ENCODE measurements around the gene ADAMTS16. TPM values are rescaled to one million over a fixed set of nuclear protein-coding genes. Genes with fewer than 3 reads are reported as not detected.

ADAMTS16 gene
- total RNA-seq, 2 experiments from 2014 or later: not detected

DNA sequence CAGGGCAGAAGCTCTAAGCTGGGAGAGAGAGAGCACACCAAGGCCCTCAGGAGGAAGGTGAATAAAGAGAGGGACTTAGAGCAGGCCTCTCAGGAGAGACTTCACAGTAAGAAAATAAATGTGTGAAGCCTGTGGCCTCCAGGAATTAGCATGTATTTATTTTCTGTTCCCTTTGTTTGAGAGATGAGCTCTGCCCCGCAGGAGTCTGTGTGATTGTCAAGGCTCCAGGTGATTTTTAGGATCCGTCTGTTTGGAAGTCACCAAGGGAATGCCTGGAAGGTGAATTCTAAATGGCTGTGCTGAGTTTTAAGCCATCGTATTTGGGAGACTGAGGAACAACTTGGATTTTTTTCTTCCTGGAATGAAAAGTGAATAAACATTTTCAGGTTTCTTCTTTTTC, 174.0 kb downstream of the ADAMTS16 start:
- DNase-seq: no peak
- Mint-ChIP-seq H3K9me3 (no peaks in the 10 kb centered on the region), H3K27ac (no peak overlapping the region), H3K36me3 (ENCODE audit: low read depth) (no peaks in the 10 kb centered on the region), H3K4me3 (no peak overlapping the region), H3K27me3 (no peaks in the 10 kb centered on the region), H3K4me1 (no peaks in the 10 kb centered on the region)
- POLR2A ChIA-PET: no interaction called here
- CTCF ChIA-PET: no interaction called here

DNA sequence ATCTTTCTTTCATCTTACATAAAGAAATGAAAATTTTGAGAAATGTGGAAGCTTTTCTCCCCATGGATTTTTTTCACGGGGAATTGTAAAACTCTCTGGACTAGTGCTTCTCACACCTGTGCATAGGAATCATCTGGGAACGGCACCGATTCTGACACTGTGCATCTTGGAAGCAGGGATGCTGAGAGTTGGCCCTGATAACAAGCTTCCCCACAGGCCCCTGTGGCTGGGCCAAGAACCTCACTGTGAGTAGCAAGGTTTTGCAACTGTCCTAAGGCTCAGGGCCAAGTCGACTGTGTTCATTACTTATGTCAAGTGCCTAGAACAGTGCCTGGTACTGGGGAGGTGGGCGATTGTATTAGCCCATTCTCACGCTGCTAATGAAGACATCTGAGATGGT, 174.5 kb downstream of the ADAMTS16 start:
- Mint-ChIP-seq H3K4me1 (no peaks in the 10 kb centered on the region), H3K4me3 (no peak overlapping the region), H3K9me3 (no peaks in the 10 kb centered on the region), H3K36me3 (ENCODE audit: low read depth) (no peaks in the 10 kb centered on the region), H3K27me3 (no peaks in the 10 kb centered on the region), H3K27ac (no peak overlapping the region)
- ChIA-PET POLR2A (no interaction called here), CTCF (no interaction called here)
- no peak for DNase-seq

DNA sequence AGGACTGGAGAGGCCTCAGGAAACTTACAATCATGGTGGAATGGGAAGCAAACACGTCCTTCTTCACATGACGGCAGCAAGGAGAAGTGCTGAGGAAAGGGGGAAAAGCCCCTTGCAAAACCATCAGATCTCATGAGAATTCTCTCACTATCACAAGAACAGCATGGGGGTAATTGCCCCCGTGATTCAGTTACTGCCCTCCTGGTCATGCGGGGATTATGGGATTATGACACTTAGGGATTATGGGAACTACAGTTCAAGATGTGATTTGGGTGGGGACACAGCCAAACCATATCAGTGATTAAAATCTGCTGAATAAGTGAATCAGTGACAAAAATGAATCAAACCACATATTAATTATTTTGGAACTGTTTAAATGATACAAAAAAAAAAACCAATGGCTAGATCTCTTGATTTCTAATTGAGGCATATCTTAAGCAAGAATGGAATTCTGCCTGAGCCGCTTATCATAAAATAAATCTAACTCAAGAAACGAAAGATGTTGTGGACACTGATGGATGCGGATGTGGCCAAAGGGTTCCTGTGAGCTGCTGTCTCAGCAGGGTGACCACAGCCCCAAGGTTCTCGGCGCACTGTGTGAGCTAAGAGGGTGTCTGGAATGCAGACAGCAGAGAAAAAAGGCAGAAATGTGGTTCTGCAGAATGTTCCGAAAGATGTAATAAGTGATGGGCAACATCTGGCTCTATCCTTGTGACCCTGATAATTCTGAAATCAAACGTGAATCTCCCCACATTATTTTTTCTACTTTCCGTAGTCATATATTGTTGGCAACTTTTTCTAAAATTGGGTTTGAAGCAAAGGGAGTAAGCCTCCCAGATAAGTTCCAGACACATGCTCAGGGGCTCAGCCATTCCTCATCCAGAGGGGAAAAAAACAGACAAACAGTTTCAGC, 175.2 kb downstream of the ADAMTS16 start:
- ChIA-PET CTCF (no interaction called here), POLR2A (no interaction called here)
- H3K36me3 Mint-ChIP-seq (ENCODE audit: low read depth): no peaks in the 10 kb centered on the region
- no peaks in the 10 kb centered on the region for H3K27me3 Mint-ChIP-seq
- no peak for DNase-seq
- H3K27ac Mint-ChIP-seq: no peak overlapping the region
- no peak overlapping the region for H3K4me3 Mint-ChIP-seq
- H3K4me1 Mint-ChIP-seq: no peaks in the 10 kb centered on the region
- no peaks in the 10 kb centered on the region for H3K9me3 Mint-ChIP-seq

DNA sequence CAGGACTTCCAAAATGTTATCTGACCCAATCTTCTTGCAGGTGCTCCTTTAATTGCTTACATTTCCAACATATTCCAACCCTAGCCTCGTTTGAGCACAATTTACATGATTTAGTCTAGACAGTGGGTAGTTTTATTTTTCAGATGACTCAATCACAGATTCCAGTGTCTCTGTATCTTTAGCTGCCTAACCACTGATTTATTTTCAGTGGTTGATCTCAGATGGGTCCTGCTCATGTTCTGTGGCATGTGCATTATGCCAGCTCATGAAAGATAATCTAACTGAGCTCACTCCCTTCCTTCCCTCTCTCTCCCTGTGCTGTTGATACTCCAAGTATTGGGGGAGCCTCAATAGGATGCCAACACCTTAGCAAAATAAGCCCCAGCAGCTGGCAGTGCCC, 176.2 kb downstream of the ADAMTS16 start:
- DNase-seq: no peak
- POLR2A ChIA-PET: no interaction called here
- Mint-ChIP-seq H3K27ac (no peak overlapping the region), H3K4me1 (no peaks in the 10 kb centered on the region), H3K4me3 (no peak overlapping the region), H3K27me3 (no peaks in the 10 kb centered on the region), H3K36me3 (ENCODE audit: low read depth) (no peaks in the 10 kb centered on the region), H3K9me3 (no peaks in the 10 kb centered on the region)
- CTCF ChIA-PET: no interaction called here

DNA sequence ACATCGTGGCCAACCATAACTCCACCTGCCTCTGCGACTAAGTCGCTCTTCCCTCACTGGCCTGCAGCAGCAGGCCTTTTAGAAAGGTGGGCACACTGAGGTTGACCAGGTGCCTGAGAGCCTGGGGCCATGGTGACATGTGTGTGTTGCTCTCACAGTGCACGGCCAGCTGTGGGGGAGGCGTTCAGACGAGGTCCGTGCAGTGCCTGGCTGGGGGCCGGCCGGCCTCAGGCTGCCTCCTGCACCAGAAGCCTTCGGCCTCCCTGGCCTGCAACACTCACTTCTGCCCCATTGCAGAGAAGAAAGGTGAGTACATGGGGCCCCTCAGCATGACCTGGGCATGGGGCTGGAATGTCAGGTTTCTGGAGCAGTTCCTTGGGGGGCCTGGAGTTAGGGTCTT, 177.8 kb downstream of the ADAMTS16 start:
- POLR2A ChIA-PET: no interaction called here
- no peak overlapping the region for H3K4me3 Mint-ChIP-seq
- H3K4me1 Mint-ChIP-seq: no peaks in the 10 kb centered on the region
- CTCF ChIA-PET: no interaction called here
- no peak overlapping the region for H3K27ac Mint-ChIP-seq
- no peak for DNase-seq
- H3K36me3 Mint-ChIP-seq (ENCODE audit: low read depth): no peaks in the 10 kb centered on the region
- H3K9me3 Mint-ChIP-seq: peaks cover 3% of the 10 kb centered on the region
- H3K27me3 Mint-ChIP-seq: no peaks in the 10 kb centered on the region

DNA sequence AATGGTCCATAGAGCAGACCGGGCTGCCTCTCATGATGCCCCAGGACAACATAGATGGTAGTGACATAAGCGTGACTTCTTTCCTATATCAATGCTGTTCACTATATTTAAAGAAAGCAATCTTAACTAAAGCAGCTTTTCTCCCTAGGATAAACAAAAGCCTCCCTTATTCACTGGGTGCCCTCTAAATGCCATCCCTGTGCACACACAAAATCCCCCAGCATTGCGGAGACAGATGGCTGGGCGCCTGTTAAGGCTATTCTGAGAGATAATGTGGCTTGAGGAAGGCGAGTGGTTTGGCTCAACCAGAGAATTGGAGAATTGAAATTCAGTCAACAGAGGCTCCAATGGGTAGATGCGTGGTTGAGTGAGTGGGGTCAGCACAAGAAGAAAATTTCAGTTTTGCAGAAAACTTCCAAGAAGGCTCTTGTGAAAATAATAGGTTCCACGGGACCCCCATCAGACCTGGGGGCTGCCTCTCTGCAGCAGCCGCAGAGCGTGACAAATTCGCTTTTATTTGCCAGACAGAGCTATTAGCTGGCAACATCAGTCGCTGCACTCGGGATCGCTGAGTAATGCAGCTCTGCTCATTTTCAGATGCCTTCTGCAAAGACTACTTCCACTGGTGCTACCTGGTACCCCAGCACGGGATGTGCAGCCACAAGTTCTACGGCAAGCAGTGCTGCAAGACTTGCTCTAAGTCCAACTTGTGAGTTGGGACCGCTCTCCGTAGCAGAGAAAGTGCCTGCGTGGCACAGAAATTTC, 178.5 kb downstream of the ADAMTS16 start:
- Mint-ChIP-seq H3K36me3 (ENCODE audit: low read depth) (no peaks in the 10 kb centered on the region), H3K27me3 (no peaks in the 10 kb centered on the region), H3K4me3 (no peak overlapping the region), H3K27ac (no peak overlapping the region), H3K4me1 (no peaks in the 10 kb centered on the region), H3K9me3 (peaks cover 3% of the 10 kb centered on the region)
- ChIA-PET POLR2A (no interaction called here), CTCF (no interaction called here)
- no peak for DNase-seq

DNA sequence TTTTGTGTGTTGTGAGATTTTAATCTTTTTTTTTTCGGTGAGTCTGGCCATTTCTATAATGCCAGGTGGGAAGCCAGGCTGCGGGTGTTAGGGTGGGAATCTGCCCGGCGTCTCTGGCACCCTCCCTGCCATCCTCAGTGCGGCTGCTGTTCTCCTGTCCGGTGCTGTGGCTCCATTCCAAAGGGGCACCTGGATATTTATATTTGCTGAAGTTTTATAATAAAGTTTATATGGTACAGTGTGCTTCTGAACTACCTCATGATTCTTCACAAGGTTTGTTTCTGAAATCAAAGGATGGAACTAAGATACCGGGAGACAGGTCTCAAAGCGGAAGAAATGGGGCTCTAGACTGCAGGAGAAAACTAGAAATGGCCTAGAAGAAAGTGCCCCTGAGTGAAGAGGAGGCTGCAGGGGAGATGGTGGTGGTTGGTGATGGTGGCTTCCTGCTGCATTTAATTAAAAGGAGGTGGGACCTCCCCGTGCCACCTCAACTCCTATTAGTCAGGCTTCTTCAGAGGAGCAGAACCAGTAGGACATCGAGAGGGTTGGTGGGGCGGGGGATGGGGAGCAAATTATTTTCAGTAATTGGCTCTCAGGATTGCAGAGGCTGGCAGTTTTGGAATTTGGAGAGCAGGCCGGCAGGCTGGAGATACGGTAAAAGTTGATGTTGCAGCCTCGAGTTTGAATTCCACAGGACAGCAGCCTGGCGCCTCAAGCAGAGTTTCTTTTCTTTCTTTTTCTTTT, 180.1 kb downstream of the ADAMTS16 start:
- H3K9me3 Mint-ChIP-seq: peaks cover 5% of the 10 kb centered on the region
- CTCF ChIA-PET: no interaction called here
- H3K27me3 Mint-ChIP-seq: no peaks in the 10 kb centered on the region
- no peaks in the 10 kb centered on the region for H3K4me1 Mint-ChIP-seq
- no peak overlapping the region for H3K27ac Mint-ChIP-seq
- DNase-seq: no peak
- no peaks in the 10 kb centered on the region for H3K36me3 Mint-ChIP-seq (ENCODE audit: low read depth)
- POLR2A ChIA-PET: no interaction called here
- no peak overlapping the region for H3K4me3 Mint-ChIP-seq

DNA sequence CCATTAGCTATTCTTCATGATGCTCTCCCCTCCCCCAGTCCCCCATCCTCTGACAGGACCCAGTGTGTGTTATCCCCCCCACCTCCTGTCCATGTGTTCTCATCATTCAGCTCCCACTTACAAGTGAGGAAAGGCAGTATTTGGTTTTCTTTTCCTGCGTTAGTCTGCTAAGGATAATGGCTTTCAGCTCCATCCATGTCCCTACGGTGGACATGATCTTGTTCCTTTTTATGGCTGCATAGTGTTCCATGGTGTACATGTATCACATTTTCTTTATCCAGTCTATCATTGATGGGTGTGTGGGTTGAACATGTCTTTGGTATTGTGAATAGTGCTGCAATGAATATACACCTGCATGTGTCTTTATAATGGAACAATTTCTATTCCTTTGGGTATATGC, 181.0 kb downstream of the ADAMTS16 start:
- peaks cover 9% of the 10 kb centered on the region for H3K9me3 Mint-ChIP-seq
- no peak overlapping the region for H3K4me3 Mint-ChIP-seq
- H3K27ac Mint-ChIP-seq: no peak overlapping the region
- H3K4me1 Mint-ChIP-seq: no peaks in the 10 kb centered on the region
- no peak for DNase-seq
- ChIA-PET POLR2A (no interaction called here), CTCF (no interaction called here)
- no peaks in the 10 kb centered on the region for H3K27me3 Mint-ChIP-seq
- no peaks in the 10 kb centered on the region for H3K36me3 Mint-ChIP-seq (ENCODE audit: low read depth)

DNA sequence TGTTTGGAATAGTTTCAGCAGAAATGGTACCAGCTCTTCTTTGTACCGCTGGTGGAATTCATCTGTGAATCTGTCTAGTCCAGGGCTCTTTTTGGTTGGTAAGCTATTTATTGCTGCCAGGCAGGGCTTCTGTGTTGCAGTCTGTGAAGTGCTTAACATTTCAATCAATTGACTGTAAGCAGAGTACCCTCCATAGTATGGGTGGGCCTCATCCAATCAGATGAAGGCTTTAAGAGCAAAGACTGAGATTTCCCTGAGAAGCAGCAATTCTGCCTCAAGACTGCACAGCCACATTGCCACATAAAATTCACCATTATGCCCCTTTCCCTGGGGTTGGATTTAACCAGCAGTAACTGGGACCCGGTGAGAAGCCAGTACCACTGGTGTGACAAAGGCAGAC, 183.4 kb downstream of the ADAMTS16 start:
- DNase-seq: no peak
- Mint-ChIP-seq H3K4me3 (no peak overlapping the region), H3K9me3 (peaks cover 21% of the 10 kb centered on the region), H3K27ac (no peak overlapping the region), H3K27me3 (no peaks in the 10 kb centered on the region), H3K36me3 (ENCODE audit: low read depth) (no peaks in the 10 kb centered on the region), H3K4me1 (no peaks in the 10 kb centered on the region)
- ChIA-PET POLR2A (no interaction called here), CTCF (no interaction called here)

DNA sequence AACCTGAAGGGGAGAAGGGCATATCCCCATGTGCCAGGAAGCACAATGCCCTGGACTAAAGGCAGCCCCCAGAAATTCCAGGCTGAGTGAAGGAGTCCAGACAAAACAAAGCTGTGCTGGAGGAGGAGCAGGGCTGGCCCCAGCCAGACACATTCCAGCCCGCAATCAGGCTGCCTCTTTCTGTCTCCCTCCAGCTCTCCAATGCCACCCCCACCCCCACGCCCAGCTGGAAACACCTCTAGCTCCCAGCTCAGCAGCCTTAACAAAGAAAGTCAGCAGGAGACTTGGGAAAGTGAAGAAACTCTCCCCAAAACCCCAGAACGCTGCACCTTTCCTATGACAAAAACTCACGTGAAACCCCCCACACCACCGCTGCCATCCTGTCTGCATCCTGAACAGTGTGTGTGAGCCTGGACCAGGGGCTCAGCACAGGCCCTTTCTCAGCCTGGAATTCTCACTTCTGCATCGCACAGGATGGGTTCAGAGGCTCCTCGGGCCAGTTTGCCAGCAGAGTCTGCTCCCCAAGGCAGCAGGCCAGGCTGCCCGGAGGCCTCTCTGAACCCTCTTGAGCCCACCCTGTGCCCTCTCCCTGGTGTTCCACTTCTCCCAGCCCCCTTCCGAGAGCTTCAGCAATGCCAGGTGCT, 186.1 kb downstream of the ADAMTS16 start:
- H3K9me3 Mint-ChIP-seq: peaks cover 23% of the 10 kb centered on the region
- CTCF ChIA-PET: no interaction called here
- POLR2A ChIA-PET: no interaction called here

DNA sequence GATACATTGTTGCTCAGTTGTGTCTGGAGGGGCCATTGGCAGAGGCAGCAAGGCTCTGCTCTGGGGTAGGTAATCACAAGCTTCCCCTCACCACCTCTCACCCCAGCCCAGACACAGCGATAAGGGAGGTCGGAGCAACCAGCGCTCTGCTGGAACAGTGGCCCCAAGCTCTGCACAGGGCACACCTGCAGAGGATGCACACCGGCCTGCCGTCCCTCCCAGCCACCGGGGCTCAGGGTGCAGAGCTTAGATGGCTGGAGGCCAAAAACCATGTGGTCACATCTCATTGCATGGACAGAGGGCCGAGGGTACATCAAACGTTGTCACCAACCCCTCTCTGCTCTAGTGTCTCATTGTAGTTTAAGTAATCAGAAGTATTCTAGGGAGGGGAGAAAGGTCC, 187.0 kb downstream of the ADAMTS16 start:
- H3K27me3 Mint-ChIP-seq: no peaks in the 10 kb centered on the region
- CTCF ChIA-PET: no interaction called here
- POLR2A ChIA-PET: no interaction called here

More for the DNA sequence above, 186.1 kb downstream of the ADAMTS16 start:
- H3K27me3 Mint-ChIP-seq: no peaks in the 10 kb centered on the region
- no peak overlapping the region for H3K4me3 Mint-ChIP-seq
- no peak for DNase-seq
- no peak overlapping the region for H3K27ac Mint-ChIP-seq
- H3K4me1 Mint-ChIP-seq: no peaks in the 10 kb centered on the region
- no peaks in the 10 kb centered on the region for H3K36me3 Mint-ChIP-seq (ENCODE audit: low read depth)

DNA sequence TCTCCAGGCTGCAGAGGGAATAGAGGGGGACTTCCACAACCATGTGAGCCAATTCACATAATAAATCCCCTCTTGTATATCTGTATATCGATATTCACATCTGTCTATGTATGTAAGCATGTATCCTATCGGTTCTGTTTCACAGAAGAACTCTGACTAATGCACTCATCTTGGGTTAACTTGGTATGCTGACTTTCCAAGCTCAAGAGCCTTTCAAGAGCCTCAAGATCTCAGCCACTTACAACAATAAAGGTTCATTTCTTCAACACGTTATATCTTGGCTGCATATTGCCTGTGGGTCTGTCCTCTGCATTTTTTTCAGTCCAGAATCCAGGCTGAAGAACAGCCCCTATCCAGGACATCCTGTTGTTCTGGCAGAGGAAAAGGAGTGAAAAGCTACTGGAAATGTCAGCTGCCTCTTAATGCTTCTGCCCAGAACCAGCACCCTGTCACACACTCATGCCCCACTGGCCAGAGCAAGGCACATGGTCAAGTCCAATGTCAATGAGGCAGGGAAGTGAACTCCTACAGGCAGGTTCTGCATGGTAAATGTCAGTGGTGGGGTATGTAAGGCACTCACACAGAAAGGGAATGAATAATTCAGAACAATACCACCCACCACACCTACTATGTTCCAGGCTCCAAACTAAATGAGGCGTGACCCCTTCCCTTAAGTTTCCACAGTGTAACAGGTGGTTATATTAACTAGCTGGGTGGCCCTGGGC, 190.8 kb downstream of the ADAMTS16 start:
- H3K4me1 Mint-ChIP-seq: no peaks in the 10 kb centered on the region
- no peak for DNase-seq
- no peak overlapping the region for H3K4me3 Mint-ChIP-seq
- H3K27ac Mint-ChIP-seq: no peak overlapping the region
- POLR2A ChIA-PET: no interaction called here
- no peaks in the 10 kb centered on the region for H3K27me3 Mint-ChIP-seq
- H3K9me3 Mint-ChIP-seq: peaks cover 17% of the 10 kb centered on the region
- CTCF ChIA-PET: no interaction called here
- H3K36me3 Mint-ChIP-seq (ENCODE audit: low read depth): no peaks in the 10 kb centered on the region

More for the DNA sequence above, 187.0 kb downstream of the ADAMTS16 start:
- no peaks in the 10 kb centered on the region for H3K36me3 Mint-ChIP-seq (ENCODE audit: low read depth)
- H3K27ac Mint-ChIP-seq: no peak overlapping the region
- no peaks in the 10 kb centered on the region for H3K4me1 Mint-ChIP-seq
- no peak for DNase-seq
- H3K4me3 Mint-ChIP-seq: no peak overlapping the region
- peaks cover 21% of the 10 kb centered on the region for H3K9me3 Mint-ChIP-seq
